HUES6 (cell line): ENCODE data around the gene CCT2.

Experiments used
- H3K27ac ChIP-seq: 2 replicates; pipeline ENCODE4 v1.7.0; 2013; ENCODE audit warnings: low read depth, mild to moderate bottlenecking, low read length, inconsistent platforms
- H3K27me3 ChIP-seq: 2 replicates; pipeline ENCODE4 v1.6.1; 2013; ENCODE audit warnings: low read length; ENCODE audit not compliant: control insufficient read depth, insufficient read depth
- H3K36me3 ChIP-seq: 2 replicates; pipeline ENCODE4 v1.6.1; 2013; ENCODE audit warnings: low read length; ENCODE audit not compliant: control insufficient read depth, insufficient read depth
- H3K4me1 ChIP-seq: 2 replicates; pipeline ENCODE4 v1.6.1; 2013; ENCODE audit warnings: low read length; ENCODE audit not compliant: control insufficient read depth, insufficient read depth
- H3K4me3 ChIP-seq: 2 replicates; pipeline ENCODE4 v1.5.1; 2013; ENCODE audit warnings: low read depth, low read length
- H3K9ac ChIP-seq: one replicate; pipeline ENCODE4 v1.6.1; 2013; ENCODE audit warnings: mild to moderate bottlenecking, low read length
- H3K9me3 ChIP-seq: 2 replicates; pipeline ENCODE4 v1.6.1; 2013; ENCODE audit warnings: low read depth, low read length; ENCODE audit not compliant: control insufficient read depth, insufficient read depth

The CCT2 gene

DNA sequence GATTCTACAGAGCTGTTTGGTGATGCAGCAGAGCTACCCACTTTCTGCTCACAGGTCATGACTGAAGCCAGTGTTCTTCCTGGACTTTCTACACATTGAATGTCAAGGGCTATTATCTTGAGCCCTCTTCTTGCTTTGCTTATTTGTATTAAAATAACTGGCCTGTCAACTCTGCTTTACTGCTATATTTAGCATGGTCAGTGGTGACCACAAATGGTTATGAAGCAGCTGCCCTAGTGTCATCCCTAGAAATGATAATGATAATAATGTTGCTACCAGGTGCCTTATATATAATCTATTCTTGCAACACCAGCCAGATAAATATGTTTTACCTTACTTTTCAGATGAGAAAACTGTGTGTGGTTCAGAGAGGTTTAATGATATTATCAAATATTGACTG is 28.1 kb downstream of the CCT2 start:
- Histone ChIP-seq H3K4me1 (no peaks in the 10 kb centered on the region), H3K4me3 (no peak overlapping the region), H3K9me3 (no peaks in the 10 kb centered on the region), H3K36me3 (no peaks in the 10 kb centered on the region), H3K27me3 (no peaks in the 10 kb centered on the region), H3K9ac (no peak overlapping the region), H3K27ac (no peak overlapping the region)

DNA sequence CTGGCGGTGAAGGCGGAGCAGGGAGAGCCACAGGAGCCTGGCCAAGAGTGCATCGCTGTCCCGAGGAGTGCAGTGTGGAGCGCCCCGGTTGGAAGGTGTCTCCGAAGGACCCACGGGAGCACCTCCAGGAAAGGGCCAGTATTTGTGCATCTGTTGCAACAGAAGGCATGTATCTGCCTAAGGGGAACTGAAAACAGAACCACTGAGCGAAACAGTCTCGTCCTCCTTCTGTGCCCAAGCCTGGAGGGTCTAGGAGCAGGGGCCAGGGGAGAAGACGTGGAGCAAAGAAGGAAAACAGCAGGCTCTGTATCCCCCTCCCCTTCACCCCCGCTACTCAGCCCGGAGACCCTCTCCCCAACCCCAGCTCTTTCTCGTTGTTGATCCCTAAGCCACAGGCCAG is 30.8 kb downstream of the CCT2 start:
- Histone ChIP-seq H3K4me3 (no peak overlapping the region), H3K36me3 (no peaks in the 10 kb centered on the region), H3K27me3 (no peaks in the 10 kb centered on the region), H3K9ac (no peak overlapping the region), H3K4me1 (no peaks in the 10 kb centered on the region), H3K9me3 (no peaks in the 10 kb centered on the region), H3K27ac (no peak overlapping the region)

DNA sequence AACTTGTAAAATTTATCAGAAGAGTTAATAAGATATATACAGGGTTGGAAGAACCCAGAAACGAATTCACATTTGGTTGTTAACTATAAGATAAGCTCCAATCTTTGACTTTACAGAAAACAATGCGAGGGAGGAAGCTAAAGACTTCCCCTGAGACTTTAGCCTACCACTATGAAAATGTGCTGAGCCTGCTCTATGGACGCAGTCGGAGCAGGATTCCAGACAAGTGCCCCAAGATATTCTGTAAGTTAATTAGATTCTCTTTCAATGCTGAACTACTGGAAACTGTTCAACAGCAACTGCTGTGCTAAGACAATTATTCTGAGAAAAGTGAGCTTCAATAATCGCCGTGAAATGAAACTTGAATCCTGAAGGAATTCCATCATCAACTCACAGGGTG is 33.8 kb downstream of the CCT2 start:
- H3K27ac ChIP-seq: no peak overlapping the region
- H3K4me1 ChIP-seq: no peaks in the 10 kb centered on the region
- H3K4me3 ChIP-seq: no peak overlapping the region
- H3K27me3 ChIP-seq: no peaks in the 10 kb centered on the region
- H3K36me3 ChIP-seq: no peaks in the 10 kb centered on the region
- H3K9ac ChIP-seq: no peak overlapping the region
- H3K9me3 ChIP-seq: no peaks in the 10 kb centered on the region

DNA sequence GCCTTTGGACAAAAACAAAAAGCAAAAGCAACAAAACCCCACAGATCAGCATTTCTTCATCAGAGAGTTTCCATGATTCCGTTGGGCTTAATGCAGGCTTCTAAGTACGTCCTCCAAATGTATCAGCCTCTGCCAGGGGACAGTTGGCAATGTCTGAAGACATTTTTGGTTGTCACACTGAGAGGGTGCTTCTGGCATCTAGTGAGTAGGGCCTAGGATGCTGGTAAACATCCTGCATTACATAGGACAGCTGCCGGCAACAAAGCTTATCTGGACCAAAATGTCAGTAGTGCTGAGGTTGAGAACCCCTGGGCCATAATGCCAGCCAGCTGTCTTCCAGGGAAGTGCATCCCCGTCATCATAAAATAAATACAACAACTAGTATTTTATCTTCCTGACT is 34.8 kb downstream of the CCT2 start:
- H3K27me3 ChIP-seq: no peaks in the 10 kb centered on the region
- H3K4me1 ChIP-seq: no peaks in the 10 kb centered on the region
- H3K4me3 ChIP-seq: no peak overlapping the region

DNA sequence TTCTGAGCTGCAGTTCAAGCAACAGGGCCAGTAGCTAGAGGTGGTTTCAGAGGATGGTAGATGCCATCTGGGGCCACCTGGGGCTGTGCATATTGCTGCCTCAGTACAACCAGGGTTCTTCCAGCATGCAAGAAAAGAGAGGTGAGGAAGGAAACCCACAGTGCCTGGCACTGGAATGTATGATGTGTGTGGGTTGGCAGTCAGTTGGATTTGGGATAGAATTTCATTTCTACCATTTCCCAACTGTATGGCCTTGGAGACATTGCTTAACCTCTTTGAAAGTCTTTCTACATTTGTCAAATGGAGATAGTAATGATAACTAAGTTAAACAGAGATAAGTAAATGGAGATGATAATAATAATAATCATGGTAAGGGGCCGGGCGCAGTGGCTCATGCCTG is 35.7 kb downstream of the CCT2 start:
- Histone ChIP-seq H3K36me3 (no peaks in the 10 kb centered on the region), H3K9me3 (no peaks in the 10 kb centered on the region), H3K27ac (no peak overlapping the region), H3K27me3 (no peaks in the 10 kb centered on the region), H3K4me3 (no peak overlapping the region), H3K4me1 (no peaks in the 10 kb centered on the region), H3K9ac (no peak overlapping the region)

More for the DNA sequence above, 34.8 kb downstream of the CCT2 start:
- H3K36me3 ChIP-seq: no peaks in the 10 kb centered on the region
- H3K9ac ChIP-seq: no peak overlapping the region
- H3K27ac ChIP-seq: no peak overlapping the region
- no peaks in the 10 kb centered on the region for H3K9me3 ChIP-seq

DNA sequence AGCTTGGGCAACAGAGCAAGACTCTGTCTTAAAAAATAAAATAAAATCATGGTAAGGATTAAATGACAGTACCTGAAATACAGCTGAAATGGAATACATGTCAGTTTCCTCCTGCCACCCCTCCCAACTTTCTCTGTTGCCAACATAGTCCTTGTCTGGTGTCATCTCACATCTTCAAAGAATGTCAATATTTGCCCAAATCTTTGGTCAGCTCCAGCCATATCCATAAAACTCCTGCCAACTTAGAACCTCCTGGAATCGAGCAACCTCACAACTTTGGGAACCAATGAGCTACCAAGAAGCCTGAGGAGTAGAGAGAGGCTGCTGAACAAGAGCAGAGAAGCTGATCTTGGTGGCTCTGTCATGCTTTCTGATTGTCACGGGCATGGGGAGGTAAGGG is 36.3 kb downstream of the CCT2 start:
- H3K9ac ChIP-seq: no peak overlapping the region
- no peaks in the 10 kb centered on the region for H3K36me3 ChIP-seq
- no peak overlapping the region for H3K27ac ChIP-seq
- no peak overlapping the region for H3K4me3 ChIP-seq
- H3K4me1 ChIP-seq: no peaks in the 10 kb centered on the region
- no peaks in the 10 kb centered on the region for H3K27me3 ChIP-seq
- no peaks in the 10 kb centered on the region for H3K9me3 ChIP-seq

DNA sequence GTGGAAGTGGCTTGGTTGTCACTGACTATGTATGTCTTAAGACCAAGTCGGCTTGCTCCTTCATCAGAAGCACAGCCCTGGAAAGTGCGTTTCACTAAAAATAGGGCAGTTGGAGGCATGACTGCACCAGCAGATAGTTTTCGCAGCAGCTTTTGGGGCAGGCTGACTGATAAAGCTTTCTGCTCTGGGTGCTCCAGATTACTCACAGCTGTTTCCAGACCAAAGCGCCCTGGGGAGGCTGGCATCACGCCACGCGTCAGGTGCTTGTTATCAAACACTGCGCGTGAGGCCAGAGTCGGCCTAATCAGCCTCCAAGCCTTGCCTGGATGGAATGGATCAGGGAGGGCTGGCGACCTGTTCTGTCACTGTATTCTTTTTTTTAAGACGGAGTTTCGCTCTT is 38.7 kb downstream of the CCT2 start:
- Histone ChIP-seq H3K27ac (no peak overlapping the region), H3K9me3 (no peaks in the 10 kb centered on the region), H3K36me3 (no peaks in the 10 kb centered on the region), H3K27me3 (no peaks in the 10 kb centered on the region), H3K9ac (no peak overlapping the region), H3K4me1 (no peaks in the 10 kb centered on the region), H3K4me3 (no peak overlapping the region)

DNA sequence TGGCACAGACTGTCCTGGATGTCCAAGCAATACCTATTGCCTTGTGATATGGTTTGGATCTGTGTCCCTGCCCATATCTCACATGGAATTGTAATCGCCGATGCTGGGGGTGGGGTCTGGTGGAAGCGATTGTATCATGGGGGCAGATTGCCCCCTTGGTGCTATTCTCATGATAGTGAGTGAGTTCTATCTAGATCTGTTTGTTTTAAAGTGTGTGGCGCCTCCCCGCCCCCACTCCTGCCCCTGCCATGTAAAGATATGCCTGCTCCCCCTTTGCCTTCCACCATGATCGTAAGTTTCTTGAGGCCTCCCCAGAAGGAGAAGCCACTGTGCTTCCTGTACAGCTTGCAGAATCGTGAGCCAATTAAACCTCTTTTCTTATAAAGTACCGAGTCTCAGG is 42.2 kb downstream of the CCT2 start:
- Histone ChIP-seq H3K4me1 (no peaks in the 10 kb centered on the region), H3K27me3 (no peaks in the 10 kb centered on the region), H3K4me3 (no peak overlapping the region), H3K9ac (no peak overlapping the region), H3K27ac (no peak overlapping the region), H3K9me3 (no peaks in the 10 kb centered on the region), H3K36me3 (no peaks in the 10 kb centered on the region)

DNA sequence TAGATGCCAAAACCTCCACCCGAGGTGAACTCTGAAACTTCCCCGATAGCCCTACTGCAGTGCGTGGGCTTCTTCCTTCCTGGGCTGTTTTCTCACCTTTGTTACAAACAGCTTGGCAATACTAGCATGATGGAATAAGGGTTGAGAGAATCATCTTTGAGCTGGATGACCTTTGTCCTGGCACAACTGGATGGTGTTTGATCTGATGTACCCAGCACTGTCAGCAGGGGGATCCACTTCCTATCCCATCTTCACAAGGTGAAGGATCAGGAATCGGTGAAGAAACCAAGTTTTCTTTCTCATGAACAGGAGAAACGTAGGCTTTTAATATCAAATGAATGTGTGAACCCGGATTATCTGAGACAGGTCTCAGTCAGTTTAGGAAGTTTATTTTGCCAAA is 44.9 kb downstream of the CCT2 start:
- Histone ChIP-seq H3K36me3 (no peaks in the 10 kb centered on the region), H3K27ac (no peak overlapping the region), H3K9me3 (no peaks in the 10 kb centered on the region), H3K27me3 (no peaks in the 10 kb centered on the region), H3K4me1 (peaks cover 4% of the 10 kb centered on the region; the same call in 1 of the 2 replicates), H3K4me3 (no peak overlapping the region), H3K9ac (no peak overlapping the region)

DNA sequence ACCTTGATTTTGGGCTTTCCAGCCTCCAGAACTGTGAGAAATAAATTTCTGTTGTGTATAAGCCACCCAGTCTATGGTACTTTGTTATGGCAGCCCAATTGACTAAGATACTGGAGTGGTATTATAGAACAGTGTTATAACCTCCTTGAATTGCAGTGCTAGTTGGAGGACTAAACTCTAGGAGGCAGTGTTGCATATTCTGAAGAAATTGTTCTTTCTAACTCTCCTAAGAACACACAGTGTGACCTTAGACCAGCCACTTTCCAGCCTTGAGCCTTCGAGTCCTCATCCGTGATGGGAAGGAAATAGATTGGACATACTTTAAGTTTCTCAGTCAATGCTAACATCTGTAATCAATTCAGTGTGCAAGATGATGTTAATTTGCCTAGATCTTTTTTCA is 47.8 kb downstream of the CCT2 start:
- H3K4me1 ChIP-seq: peaks cover 7% of the 10 kb centered on the region
- no peak overlapping the region for H3K27ac ChIP-seq
- H3K4me3 ChIP-seq: no peak overlapping the region
- H3K9me3 ChIP-seq: no peaks in the 10 kb centered on the region
- H3K36me3 ChIP-seq: no peaks in the 10 kb centered on the region
- H3K27me3 ChIP-seq: no peaks in the 10 kb centered on the region
- no peak overlapping the region for H3K9ac ChIP-seq

DNA sequence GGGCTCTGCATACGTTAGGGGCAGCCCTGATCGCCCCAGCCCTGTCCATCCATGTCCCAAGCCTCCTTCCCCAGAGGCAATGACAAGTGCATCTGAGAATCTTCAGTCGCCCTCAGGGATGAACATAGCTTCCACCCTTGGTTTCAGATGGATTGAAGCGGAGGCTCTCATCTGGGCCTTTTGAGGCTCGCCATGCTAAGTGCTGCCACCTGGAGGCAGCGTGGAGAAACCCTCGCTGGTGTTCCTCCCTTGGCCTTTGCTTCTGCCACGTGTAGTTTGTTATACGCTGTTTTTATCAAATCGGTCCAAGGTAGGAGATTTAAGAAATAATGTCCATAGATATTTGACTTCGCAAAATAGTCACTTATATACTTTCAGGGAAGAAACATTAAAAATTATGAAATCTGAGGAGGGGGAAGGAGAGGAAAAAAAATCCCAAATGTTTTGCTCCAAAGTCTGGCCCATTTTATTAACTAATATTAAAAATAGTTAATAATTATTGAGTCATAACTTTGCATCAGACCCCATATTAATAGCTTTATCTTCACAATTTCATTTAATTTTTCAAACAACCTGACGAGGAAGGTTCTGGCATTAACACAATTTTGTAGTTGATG is 54.2 kb downstream of the CCT2 start:
- no peak overlapping the region for H3K27ac ChIP-seq
- no peak overlapping the region for H3K4me3 ChIP-seq
- H3K9me3 ChIP-seq: no peaks in the 10 kb centered on the region
- peaks cover 7% of the 10 kb centered on the region for H3K4me1 ChIP-seq
- no peak overlapping the region for H3K9ac ChIP-seq
- no peaks in the 10 kb centered on the region for H3K27me3 ChIP-seq
- no peaks in the 10 kb centered on the region for H3K36me3 ChIP-seq

DNA sequence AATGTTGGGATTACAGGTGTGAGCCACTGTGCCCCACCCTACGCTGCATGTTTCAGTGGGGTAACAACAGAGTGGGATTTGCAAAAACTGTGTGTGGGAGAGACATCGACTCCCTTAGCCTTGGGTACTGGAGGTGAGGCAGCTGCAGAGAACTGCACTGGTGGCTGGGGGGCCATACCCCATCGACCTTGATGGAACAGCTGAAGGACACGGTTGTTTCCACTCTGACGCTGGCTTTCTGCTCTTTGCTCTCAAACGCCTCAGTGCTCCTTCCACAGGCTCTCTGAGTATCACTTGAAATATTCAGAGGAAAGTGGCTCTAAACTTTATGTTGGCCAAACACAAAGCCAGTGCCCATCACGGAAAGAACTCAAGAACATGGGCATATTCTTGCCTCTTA is 56.3 kb downstream of the CCT2 start:
- Histone ChIP-seq H3K4me1 (no peaks in the 10 kb centered on the region), H3K9ac (no peak overlapping the region), H3K27me3 (no peaks in the 10 kb centered on the region), H3K9me3 (no peaks in the 10 kb centered on the region), H3K4me3 (no peak overlapping the region), H3K27ac (no peak overlapping the region), H3K36me3 (no peaks in the 10 kb centered on the region)
